Iris pigment epithelial cell (primary cell): ENCODE results near the gene NME3.
A peak's percentile ranks its signal among the peaks of the same experiment; 100 is the strongest.

Experiments
- DNase-seq: peaks from one replicate; pipeline ENCODE4 v3.0.0-alpha.2; 2011; ENCODE audit warnings: low read depth

The NME3 gene

DNA sequence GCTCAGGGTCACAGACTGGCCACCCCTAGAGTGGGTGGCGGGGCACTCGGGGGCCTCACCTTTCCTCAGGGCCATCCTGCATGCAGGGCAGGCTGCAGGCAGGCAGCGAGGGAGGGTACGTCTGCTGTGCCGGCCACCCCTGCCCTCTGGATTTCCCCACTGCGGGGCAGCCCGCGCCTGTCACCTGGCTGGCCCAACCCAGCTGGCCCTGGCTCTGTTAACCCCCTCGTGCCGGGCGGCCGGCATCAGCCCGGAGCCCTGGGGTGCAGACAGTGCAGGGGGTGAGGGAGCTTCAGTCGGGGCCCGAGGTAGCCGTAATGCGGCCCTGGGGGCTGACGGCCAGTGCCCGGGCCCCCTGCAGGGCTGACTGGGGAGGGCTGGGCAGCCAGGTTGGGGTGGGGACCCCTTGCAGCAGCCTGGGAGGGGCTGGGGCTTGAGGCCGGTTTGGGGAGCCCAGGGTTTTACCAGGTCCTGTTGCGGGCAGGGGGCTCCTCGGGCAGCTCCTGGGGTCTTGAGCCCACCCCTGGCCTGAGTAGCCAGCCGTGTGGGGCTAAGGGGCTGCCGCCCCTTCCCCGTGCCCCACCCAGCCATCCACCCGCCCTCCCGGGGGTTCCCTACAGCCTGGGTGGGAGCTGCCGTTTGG lies 22.4 kb upstream of the NME3 start, which contains the start of gene IGFALS:
Gene IGFALS, minus strand, starts transcription at position 128 of the 643 bp plus-strand sequence. Its CDS starts 53 bp downstream, at position 75.
- DNase-seq: no peak

DNA sequence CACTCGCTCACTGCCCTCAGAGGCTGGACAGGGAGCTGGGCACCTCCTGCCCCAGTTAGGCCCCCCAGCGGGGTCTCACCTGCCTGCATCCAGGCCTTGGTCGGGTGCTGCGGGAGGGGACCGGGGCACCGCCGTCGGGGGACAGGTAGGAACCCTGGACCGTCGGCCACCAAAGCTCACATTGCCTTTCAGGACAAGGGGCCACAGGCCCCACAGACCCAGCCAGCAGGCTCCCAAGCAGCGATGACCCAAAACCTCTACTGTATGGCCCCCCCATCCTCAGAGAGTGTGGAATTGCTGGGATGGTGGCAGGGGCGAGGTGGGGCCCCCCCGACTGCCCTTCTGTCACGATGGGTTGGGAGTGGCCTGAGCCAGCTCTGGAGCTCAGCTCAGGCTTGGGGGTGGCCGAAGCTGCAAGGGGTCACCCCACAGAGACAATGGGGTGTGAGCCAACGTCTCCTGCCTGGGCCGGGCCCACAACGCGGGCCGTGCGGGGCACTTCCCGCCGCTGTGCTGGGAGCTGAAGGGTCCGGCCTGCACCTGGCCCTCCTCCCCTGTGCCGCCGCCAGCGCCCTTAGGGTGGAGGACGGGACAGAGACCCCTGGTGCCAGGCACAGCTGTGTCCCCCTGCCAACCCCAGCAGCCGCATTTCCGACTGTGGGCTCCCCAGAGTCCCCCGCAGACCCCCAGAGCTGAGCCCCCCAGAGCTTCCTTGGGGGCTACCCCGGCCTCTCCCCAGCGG lies 21.7 kb upstream of the NME3 start:
- no peak for DNase-seq

- no peak for DNase-seq
Observed at GRCh38 chr16:1791943-1792812, 20.8 kb upstream of the NME3 start.

DNA sequence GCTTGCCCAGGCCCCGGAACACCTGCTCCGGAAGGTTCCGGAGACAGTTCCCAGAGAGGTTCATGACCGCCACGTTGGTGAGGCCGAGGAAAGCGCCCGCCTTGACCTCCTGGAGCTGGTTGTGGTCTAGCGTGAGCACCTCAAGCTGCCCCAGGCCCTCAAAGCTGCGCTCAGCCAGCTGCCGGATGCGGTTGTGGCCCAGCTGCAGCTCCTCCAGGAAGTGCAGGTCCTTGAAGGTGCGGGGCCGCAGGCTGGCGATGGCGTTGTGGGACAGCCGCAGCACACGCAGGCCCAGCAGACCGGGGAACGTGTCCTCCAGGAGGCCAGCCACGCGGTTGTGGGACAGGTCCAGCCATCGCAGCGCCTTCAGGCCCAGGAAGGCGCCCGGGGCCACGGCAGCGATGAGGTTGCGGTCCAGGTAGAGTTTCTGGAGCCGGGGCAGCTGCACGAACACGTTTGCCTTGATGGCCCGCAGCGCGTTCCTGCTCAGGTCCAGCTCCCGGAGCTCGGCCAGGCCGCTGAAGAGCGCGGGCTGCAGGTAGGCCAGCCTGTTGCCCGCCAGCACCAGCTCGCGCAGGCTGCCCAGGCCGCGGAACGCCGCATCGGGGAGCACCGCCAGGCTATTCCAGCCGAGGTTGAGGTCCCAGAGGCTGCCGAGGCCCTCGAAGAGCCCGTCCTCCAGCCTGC lies 20.1 kb upstream of the NME3 start:
- DNase-seq: no peak

DNA sequence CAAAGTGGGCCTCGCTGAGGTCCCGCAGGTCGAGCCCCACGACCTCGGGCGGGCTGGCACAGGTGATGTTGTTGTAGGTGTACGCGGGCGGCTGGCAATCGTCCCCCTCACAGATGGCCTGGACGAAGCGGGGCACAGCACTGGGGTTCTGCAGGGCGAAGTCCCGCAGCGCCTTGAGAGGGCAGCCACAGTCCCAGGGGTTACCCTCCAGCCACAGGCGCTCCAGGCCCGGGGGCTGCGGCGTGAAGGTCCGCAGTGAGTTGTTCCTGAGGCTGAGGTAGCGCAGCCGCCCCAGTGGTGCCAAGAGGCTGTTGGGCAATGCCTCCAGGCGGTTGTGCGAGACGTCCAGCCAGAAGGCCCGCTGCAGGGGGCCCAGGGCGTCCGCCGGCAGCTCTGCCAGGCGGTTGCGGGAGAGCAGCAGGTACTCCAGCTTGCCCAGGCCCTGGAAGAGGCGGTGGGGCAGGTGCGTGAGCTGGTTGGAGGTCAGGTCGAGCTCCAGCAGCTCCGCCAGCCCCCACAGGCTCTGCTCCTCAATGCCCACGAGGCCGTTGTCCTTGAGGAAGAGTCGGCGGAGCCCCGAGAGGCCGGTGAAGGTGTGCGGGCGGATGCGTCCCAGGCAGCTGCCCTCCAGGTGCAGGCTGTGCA lies 19.4 kb upstream of the NME3 start:
- no peak for DNase-seq

- DNase-seq: no peak
Observed at GRCh38 chr16:1790261-1790610, 18.9 kb upstream of the NME3 start.

DNA sequence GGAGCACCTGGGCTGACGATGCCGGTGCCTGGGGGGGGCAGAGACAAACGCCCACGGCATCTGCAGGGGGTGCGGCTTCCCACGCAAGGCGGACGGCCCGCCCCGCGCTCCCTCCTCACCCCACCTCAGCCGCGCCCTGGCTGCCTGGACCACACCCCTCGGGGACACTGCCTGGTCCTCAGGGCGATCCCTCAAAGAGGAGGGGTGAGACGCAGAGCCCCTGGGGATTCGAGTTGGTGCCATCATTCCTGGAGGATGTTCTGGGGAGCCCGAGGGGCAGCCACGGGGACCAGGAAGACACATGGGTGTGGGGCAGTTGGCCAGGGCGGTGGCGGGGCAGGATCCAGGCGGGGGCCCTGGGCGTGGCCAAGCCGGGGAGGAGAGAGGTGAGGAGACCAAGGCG lies 18.3 kb upstream of the NME3 start:
- no peak for DNase-seq

DNA sequence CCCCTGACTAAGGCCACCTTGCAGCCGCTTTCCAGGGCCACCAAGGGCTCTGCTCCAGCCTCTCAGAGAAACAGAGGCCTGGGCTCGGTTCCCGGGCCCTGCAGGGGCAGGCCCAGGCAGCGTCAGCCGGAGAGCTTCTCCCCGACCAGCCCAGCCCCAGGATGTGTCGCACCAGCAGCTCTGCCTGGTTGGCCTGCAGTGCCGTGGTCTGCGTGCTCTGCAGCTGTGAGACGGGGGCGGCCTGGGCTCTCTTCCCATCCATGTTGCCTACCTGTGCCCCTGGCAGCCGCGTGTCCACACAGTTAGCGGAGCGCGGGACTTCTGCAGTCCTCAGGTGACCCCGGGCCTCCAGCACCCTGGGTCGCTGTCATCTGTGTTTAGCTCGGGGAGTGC lies 17.4 kb upstream of the NME3 start:
- DNase-seq: no peak

DNA sequence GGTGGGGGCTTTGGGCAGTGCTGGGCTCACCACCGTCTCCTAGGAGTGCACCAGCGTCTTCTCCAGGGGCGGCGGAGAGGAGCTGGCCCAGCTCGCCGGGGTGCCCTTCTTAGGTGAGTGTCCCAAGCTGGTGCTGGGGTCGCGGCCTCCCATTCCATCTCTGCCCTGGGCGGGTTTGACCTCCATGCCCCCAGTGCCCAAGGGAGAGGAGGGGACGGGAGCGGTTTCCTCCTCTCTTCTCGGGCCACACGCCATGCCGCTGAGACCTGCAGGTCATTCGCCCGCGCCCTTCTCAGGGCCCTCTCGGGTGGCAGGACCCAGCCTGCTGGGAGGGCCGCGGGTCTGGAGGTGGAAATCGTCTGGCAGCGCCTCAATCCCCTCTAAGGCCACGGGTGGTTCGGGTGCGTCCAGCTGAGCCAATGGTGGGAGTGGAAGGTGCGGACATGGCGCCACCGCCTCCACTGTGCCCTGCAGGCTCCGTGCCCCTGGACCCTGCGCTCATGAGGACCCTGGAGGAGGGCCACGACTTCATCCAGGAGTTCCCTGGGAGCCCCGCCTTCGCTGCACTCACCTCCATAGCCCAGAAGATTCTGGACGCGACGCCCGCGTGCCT lies 16.9 kb upstream of the NME3 start:
- no peak for DNase-seq

DNA sequence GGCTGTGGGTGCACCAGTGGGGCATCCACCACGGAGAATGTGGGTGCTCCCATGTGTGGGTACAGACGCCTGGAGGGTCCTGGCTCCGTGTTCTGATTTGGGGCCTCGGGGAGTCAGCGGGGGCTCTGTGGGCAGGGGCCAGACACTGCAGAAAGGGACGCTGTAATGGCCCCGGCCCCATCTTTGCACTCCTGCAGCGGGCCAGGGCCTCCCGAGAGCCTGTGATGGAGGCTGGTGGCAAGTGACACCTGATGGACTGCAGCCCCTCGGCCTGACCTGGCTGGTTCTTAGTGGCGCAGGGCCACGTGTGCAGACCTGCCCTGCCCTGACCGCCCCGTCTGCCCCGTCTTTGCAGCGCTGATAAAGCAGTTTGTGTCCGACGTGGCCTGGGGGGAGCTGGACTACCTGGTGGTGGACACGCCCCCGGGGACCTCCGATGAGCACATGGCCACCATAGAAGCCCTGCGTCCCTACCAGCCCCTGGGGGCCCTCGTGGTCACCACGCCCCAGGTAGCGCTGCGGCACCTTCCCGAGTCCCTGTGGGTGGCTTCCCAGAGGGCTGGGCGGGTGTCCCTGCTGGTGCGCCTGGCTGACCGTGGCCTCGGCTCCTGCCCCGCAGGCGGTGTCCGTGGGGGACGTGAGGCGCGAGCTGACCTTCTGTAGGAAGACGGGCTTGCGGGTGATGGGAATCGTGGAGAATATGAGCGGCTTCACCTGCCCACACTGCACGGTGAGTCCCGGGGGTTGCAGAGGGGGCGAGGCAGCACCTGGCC lies 16.2 kb upstream of the NME3 start:
- no peak for DNase-seq

- no peak for DNase-seq
Observed at GRCh38 chr16:1787056-1787321, 15.6 kb upstream of the NME3 start.

- DNase-seq: no peak
Observed at GRCh38 chr16:1786242-1787055, 15.1 kb upstream of the NME3 start.

DNA sequence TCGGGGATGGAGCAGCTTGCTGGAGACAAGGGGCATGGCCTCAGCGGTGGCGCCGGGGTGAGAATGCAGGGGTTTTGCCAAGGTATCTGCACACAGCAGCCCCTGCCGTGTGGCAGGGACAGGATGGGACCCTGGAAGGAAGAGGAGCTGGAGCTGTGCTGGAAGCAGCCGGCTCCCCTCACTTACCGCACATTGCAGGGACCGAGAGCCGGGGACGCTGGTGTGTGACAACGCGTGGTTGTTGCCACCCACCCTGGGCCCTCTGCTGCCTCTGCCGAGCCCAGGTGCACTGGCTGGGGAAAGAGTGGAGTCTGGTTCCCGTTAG lies 14.5 kb upstream of the NME3 start:
- DNase-seq: no peak

DNA sequence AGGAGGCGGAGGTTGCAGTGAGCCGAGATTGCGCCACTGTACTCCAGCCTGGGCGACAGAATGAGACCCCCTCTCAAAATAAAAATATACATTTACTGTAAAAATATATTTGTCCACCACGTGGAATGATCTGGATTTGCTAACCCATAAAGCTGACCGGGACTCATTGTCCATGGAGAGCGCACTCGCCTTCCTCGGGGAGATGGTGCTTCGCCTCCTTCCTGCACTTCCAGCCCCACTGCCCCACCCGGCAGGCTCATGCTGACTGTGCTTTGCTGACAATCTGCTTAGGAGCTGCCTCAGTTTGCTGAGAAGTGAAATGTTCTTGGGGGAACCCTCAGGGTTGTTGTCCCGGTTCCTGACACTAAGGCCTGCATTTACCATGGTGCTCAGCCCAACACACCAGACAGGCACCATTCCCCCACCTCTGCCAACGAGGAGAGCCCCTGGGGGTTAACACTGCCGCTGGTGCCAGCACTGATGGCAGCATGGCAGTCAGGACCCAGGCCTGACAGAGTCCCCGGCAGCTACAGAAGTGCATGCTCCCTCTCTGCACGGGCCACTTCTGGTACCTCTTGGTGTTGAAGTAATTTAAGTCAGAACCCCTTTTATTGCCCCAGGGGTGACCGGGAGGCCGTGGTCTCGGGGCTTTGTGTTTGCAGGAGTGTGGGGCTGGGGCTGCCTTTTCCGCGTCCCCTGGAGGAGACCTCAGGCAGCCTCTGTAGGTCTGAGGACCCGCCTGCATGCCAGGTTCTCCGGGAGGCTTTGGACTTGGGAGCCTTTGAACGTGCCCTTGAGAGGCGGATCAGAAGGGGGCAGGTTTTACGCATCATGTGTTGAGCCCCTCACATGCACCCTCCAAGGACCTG lies 13.9 kb upstream of the NME3 start:
- no peak for DNase-seq

GRCh38 chr16:1782408-1783264 lies 11.3 kb upstream of the NME3 start, which contains the start of the genes NUBP2 and SPSB3:
NUBP2 (plus strand) TSS chr16:1782960; CDS start chr16:1783021, 61 bp downstream.
SPSB3 (minus strand) TSS chr16:1782571; CDS start chr16:1781483, 1,088 bp downstream.
- DNase-seq: peak; percentile 100

- peak; percentile 48 for DNase-seq
Observed at GRCh38 chr16:1781758-1782407, 10.5 kb upstream of the NME3 start.

GRCh38 chr16:1781254-1781653 lies 9.9 kb upstream of the NME3 start:
- DNase-seq: no peak
